K562 (cell line): ENCODE data around the gene MCOLN2. TPM values are rescaled to one million over a fixed set of nuclear protein-coding genes. Genes with fewer than 3 reads are reported as not detected.

ENCODE experiments used
- HIVEP1 ChIP-seq: fragments of 250-450 bp; sonication (Bioruptor Pico); IDR thresholded peaks from 2 replicates; pipeline ENCODE4 v1.4.0; 2020; ENCODE audit warnings: mild to moderate bottlenecking
- HNRNPL ChIP-seq: fragments of 200-400 bp; formaldehyde crosslinking; IDR thresholded peaks from 2 replicates; pipeline ENCODE4 v1.6.1; 2017; ENCODE audit warnings: low read depth, mild to moderate bottlenecking, low read length
- NR3C1 ChIP-seq: sonication (generic); formaldehyde crosslinking; IDR thresholded peaks from 2 replicates; pipeline ENCODE4 v1.8.1; 2022; ENCODE audit warnings: missing genetic modification reagents
- PHTF2 ChIP-seq: fragments of 250-450 bp; sonication (Bioruptor Pico); IDR thresholded peaks from 2 replicates; pipeline ENCODE4 v1.5.0; 2021; ENCODE audit warnings: mild to moderate bottlenecking
- RERE ChIP-seq: sonication (generic); formaldehyde crosslinking; IDR thresholded peaks from 2 replicates; pipeline ENCODE4 v1.8.0; 2023; ENCODE audit warnings: missing genetic modification reagents, mild to moderate bottlenecking, borderline replicate concordance
- SNIP1 ChIP-seq: fragments of 450-650 bp; IDR thresholded peaks from 2 replicates; pipeline ENCODE4 v1.7.1; 2017; ENCODE audit warnings: low read depth, mild to moderate bottlenecking
- TEAD2 ChIP-seq: fragments of 450-650 bp; IDR thresholded peaks from 2 replicates; pipeline ENCODE4 v1.6.1; 2016; ENCODE audit warnings: missing genetic modification characterization, control low read depth, missing compliant biosample characterization
- ZNF79 ChIP-seq: fragments of 250-450 bp; sonication (Bioruptor Pico); IDR thresholded peaks from 2 replicates; pipeline ENCODE4 v1.4.0; 2020; ENCODE audit warnings: low read depth, mild to moderate bottlenecking, moderate library complexity
- ZZZ3 ChIP-seq: fragments of 450-650 bp; IDR thresholded peaks from 2 replicates; pipeline ENCODE4 v1.6.1; 2016; ENCODE audit warnings: antibody characterized with exemption, mild to moderate bottlenecking, moderate library complexity
- polyA plus RNA-seq, 8 experiments: library from polyadenylated mRNA; depleted of rRNA in 4 of 8; stranded (reverse) in 5 of 8; unstranded in 3 of 8; fragments of >200 nt; fragmentation: Nextera tagmentation in 2 of 8; fragmentation: Illumina TruSeq in 1 of 8; extraction: Ambion mirVana in 2 of 8; extraction: Trizol in 1 of 8; gene quantifications; 2 replicates each; pipeline versions ENCODE4 v1.2.1 to v1.2.3, GENCODE V29; 2011 to 2014; ENCODE audit warnings: inconsistent platforms in 1 of 8, missing spikeins in 1 of 8
- total RNA-seq, 7 experiments: library from RNA; depleted of rRNA in 6 of 7; stranded (reverse); fragments of >200 nt in 6 of 7; fragmentation: Illumina TruSeq in 2 of 7; extraction: Trizol in 2 of 7; gene quantifications; 2 replicates each; pipeline versions ENCODE4 v1.2.1 to v1.2.3, GENCODE V29; 2011 to 2021; ENCODE audit warnings: low replicate concordance in 1 of 7
- TF ChIP-seq, protein P1 (sequence below): fragments of 450-650 bp; formaldehyde crosslinking; IDR thresholded peaks from 2 replicates; pipeline ENCODE4 v1.4.0; 2022; ENCODE audit warnings: missing genetic modification characterization
- TF ChIP-seq, protein P2 (sequence below): fragments of 250-450 bp; sonication (Bioruptor Pico); IDR thresholded peaks from 2 replicates; pipeline ENCODE4 v1.4.0; 2020

The MCOLN2 gene
- total and polyA plus RNA-seq, 9 of the 15 experiments (the other 6 are each of a cell fraction or from before 2014, with no cell fraction given), result 0.18 TPM; not detected in 8

DNA sequence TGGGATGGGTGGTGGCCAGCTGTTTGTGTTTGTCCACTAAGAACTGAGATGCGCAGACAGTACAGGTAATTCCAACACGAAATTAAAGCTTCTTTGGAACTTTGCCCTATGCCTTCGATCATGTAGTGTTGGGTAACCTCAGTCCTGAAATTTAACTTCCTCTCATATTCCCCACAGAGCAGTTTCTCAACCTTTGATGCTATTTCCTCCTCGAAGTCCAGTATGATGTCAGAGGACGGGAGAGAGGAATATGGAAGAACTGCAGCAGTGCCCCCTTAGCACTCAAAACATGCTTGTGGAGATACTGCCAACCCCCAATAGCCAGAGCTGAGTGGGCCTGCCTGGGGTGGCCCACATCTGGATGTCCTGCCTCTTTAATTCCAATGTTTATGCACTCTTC, 107.5 kb downstream of the MCOLN2 start (continued):
- no peak for TF ChIP-seq RERE (CRISPR knock-in tag)
- no peak for TF ChIP-seq ZNF79 (CRISPR knock-in tag)
- TF ChIP-seq, protein P1, sequence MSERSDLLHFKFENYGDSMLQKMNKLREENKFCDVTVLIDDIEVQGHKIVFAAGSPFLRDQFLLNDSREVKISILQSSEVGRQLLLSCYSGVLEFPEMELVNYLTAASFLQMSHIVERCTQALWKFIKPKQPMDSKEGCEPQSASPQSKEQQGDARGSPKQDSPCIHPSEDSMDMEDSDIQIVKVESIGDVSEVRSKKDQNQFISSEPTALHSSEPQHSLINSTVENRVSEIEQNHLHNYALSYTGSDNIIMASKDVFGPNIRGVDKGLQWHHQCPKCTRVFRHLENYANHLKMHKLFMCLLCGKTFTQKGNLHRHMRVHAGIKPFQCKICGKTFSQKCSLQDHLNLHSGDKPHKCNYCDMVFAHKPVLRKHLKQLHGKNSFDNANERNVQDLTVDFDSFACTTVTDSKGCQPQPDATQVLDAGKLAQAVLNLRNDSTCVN (CRISPR knock-in tag), result no peak
- TF ChIP-seq, protein P2, sequence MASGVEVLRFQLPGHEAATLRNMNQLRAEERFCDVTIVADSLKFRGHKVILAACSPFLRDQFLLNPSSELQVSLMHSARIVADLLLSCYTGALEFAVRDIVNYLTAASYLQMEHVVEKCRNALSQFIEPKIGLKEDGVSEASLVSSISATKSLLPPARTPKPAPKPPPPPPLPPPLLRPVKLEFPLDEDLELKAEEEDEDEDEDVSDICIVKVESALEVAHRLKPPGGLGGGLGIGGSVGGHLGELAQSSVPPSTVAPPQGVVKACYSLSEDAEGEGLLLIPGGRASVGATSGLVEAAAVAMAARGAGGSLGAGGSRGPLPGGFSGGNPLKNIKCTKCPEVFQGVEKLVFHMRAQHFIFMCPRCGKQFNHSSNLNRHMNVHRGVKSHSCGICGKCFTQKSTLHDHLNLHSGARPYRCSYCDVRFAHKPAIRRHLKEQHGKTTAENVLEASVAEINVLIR (CRISPR knock-in tag), result no peak
- no peak for TF ChIP-seq HNRNPL
- TF ChIP-seq SNIP1, result no peak
- no peak for TF ChIP-seq NR3C1
- no peak for TF ChIP-seq ZZZ3
- no peak for TF ChIP-seq TEAD2 (tag)
- no peak for TF ChIP-seq PHTF2 (CRISPR knock-in tag)
- no peak for TF ChIP-seq HIVEP1 (CRISPR knock-in tag)
